ENCODE data around the gene NTN5.

Gene NTN5

GRCh38 chr19:48654299-48655059 lies 18.3 kb downstream of the NTN5 start:
- Histone ChIP-seq H3K27me3 (ENCODE audit: control insufficient read depth in 1 of 2, insufficient read depth in 2 of 2, low read length in 2 of 2) (no peaks in the 10 kb centered on the region), H3K4me3 (ENCODE audit: low read length in 2 of 2) (no peak overlapping the region), H3K36me3 (ENCODE audit: control insufficient read depth in 2 of 2, insufficient read depth in 2 of 2, low read length in 2 of 2) (no peaks in the 10 kb centered on the region), H3K4me1 (ENCODE audit: control insufficient read depth, insufficient read depth, low read length) (no peaks in the 10 kb centered on the region), H3K27ac (ENCODE audit: low read length) (no peak overlapping the region), H3K9me3 (ENCODE audit: control insufficient read depth in 2 of 2, low read length in 2 of 2) (no peaks in the 10 kb centered on the region), H3K9ac (ENCODE audit: low read length in 2 of 2) (no peak overlapping the region)

DNA sequence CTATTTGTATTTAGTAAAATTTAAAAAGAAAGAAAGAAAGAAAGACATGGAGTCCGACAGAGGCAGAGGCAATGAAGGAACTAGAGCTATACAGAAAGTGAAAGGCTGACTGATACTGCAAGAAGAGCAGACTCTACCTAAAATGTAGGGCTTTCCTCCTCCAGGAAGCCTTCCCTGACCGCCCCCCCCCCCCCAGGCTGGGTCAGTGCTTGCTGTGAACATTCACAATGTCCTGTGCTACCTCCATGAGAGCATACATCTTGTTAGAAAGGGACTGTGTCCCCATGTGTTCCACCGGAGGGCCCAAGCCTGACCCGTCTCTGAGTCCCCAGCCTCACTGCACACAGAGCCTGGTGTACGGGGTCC lies 21.2 kb downstream of the NTN5 start:
- Histone ChIP-seq H3K27ac (ENCODE audit: low read length) (no peak overlapping the region), H3K4me1 (ENCODE audit: control insufficient read depth, insufficient read depth, low read length) (no peaks in the 10 kb centered on the region), H3K36me3 (ENCODE audit: control insufficient read depth in 2 of 2, insufficient read depth in 2 of 2, low read length in 2 of 2) (no peaks in the 10 kb centered on the region), H3K4me3 (ENCODE audit: low read length in 2 of 2) (no peak overlapping the region), H3K9me3 (ENCODE audit: control insufficient read depth in 2 of 2, low read length in 2 of 2) (no peaks in the 10 kb centered on the region), H3K27me3 (ENCODE audit: control insufficient read depth in 1 of 2, insufficient read depth in 2 of 2, low read length in 2 of 2) (no peaks in the 10 kb centered on the region), H3K9ac (ENCODE audit: low read length in 2 of 2) (no peak overlapping the region)

DNA sequence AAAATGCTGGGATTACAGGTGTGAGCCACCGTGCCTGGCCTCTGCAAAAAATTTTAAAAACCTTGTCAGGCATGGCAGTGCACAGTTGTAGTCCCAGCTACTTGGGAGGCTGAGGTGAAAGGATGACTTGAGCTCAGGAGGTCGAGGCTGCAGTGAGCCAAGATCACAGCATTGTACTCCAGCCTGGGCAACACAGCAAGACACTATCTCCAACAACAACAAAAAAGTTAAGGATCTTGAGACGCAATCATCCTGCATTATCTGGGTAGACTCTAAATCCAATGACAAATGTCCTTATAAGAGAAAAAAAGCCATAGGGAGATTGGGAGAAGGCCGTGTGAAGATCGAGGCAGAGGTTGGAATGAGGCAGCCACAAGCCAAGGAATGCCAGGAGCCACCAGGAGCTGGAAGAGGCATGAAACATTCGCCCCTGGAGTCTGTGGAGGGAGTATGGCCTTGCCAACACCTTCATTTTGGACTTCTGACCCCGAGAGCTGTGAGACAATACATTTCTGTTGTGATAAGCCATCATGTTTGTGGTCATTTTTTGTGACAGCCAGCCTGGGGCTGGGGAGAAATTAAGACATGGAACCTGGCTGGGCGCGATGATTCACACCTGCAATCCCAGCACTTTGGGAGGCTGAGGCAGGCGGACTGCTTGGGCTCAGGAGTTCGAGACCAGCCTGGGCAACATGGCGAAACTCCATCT lies 21.7 kb downstream of the NTN5 start:
- Histone ChIP-seq H3K27me3 (ENCODE audit: control insufficient read depth in 1 of 2, insufficient read depth in 2 of 2, low read length in 2 of 2) (no peaks in the 10 kb centered on the region), H3K9ac (ENCODE audit: low read length in 2 of 2) (no peak overlapping the region), H3K9me3 (ENCODE audit: control insufficient read depth in 2 of 2, low read length in 2 of 2) (no peaks in the 10 kb centered on the region), H3K27ac (ENCODE audit: low read length) (no peak overlapping the region), H3K36me3 (ENCODE audit: control insufficient read depth in 2 of 2, insufficient read depth in 2 of 2, low read length in 2 of 2) (no peaks in the 10 kb centered on the region), H3K4me3 (ENCODE audit: low read length in 2 of 2) (no peak overlapping the region), H3K4me1 (ENCODE audit: control insufficient read depth, insufficient read depth, low read length) (no peaks in the 10 kb centered on the region)

DNA sequence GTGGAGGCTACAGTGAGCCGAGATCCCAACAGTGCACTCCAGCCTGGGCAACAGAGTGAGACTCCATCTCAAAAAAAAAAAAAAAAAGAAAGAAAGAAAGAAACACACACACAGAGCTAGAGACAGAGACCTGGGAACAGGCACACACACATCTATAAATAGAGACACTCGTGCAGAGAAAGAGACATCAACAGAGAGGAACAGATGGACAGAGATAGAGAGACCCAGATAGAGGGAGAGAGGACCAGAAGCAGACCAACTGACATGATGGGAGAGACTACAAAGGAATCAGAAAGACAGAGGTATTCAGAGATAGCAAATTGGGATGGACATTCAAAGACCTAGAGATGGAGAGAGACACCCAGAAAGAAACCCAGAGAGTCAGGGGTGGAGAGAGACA lies 24.7 kb downstream of the NTN5 start:
- no peak overlapping the region for H3K9ac ChIP-seq (ENCODE audit: low read length in 2 of 2)
- H3K4me1 ChIP-seq (ENCODE audit: control insufficient read depth, insufficient read depth, low read length), result peaks cover 16% of the 10 kb centered on the region
- no peak overlapping the region for H3K4me3 ChIP-seq (ENCODE audit: low read length in 2 of 2)
- no peaks in the 10 kb centered on the region for H3K36me3 ChIP-seq (ENCODE audit: control insufficient read depth in 2 of 2, insufficient read depth in 2 of 2, low read length in 2 of 2)
- no peaks in the 10 kb centered on the region for H3K27me3 ChIP-seq (ENCODE audit: control insufficient read depth in 1 of 2, insufficient read depth in 2 of 2, low read length in 2 of 2)
- no peaks in the 10 kb centered on the region for H3K9me3 ChIP-seq (ENCODE audit: control insufficient read depth in 2 of 2, low read length in 2 of 2)
- H3K27ac ChIP-seq (ENCODE audit: low read length), result no peak overlapping the region

DNA sequence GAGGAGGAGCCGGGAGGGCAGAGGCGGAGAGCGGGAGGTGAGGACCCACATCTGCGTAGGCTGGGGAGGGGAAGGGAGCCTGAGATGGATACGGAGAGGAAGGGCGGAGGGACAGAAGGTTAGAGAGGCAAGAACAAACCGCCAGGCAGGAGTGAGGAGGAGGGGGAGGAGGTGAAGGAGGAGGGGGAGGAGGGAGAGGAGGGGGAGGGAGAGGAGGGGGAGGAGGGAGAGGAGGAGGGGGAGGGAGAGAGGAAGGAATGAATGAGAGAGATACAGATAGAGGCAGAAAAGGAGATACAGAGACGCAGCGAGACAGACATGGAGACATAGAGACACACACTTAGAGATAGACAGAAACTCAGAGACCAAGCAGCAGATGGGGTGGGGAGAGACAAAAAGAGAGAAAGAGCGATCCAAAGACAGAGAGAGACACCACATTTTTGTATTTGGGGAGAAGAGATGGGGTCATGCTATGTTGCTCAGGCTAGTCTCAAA lies 26.0 kb downstream of the NTN5 start:
- Histone ChIP-seq H3K27ac (ENCODE audit: low read length) (peak overlapping the region; percentile 92), H3K4me1 (ENCODE audit: control insufficient read depth, insufficient read depth, low read length) (peaks cover 16% of the 10 kb centered on the region), H3K27me3 (ENCODE audit: control insufficient read depth in 1 of 2, insufficient read depth in 2 of 2, low read length in 2 of 2) (no peaks in the 10 kb centered on the region), H3K4me3 (ENCODE audit: low read length in 2 of 2) (peak overlapping the region in 1 of 2 donors; percentile 35), H3K9ac (ENCODE audit: low read length in 2 of 2) (peak overlapping the region in 1 of 2 donors; percentile 76), H3K9me3 (ENCODE audit: control insufficient read depth in 2 of 2, low read length in 2 of 2) (no peaks in the 10 kb centered on the region), H3K36me3 (ENCODE audit: control insufficient read depth in 2 of 2, insufficient read depth in 2 of 2, low read length in 2 of 2) (no peaks in the 10 kb centered on the region)

- H3K4me3 ChIP-seq (ENCODE audit: low read length in 2 of 2), result peak within 1 kb of the TSS; percentile 79 to 87
- no peaks in the 10 kb centered on the region for H3K9me3 ChIP-seq (ENCODE audit: control insufficient read depth in 2 of 2, low read length in 2 of 2)
- H3K4me1 ChIP-seq (ENCODE audit: control insufficient read depth, insufficient read depth, low read length), result peaks cover 16% of the 10 kb centered on the region
- no peaks in the 10 kb centered on the region for H3K27me3 ChIP-seq (ENCODE audit: control insufficient read depth in 1 of 2, insufficient read depth in 2 of 2, low read length in 2 of 2)
- no peaks in the 10 kb centered on the region for H3K36me3 ChIP-seq (ENCODE audit: control insufficient read depth in 2 of 2, insufficient read depth in 2 of 2, low read length in 2 of 2)
- peak within 1 kb of the TSS; percentile 76 for H3K9ac ChIP-seq (ENCODE audit: low read length in 2 of 2)
- H3K27ac ChIP-seq (ENCODE audit: low read length), result peak within 1 kb of the TSS; percentile 92
These were observed 26.7 kb downstream of the NTN5 start, which contains the start of gene CA11 for GRCh38 chr19:48646001-48646721. Gene CA11, minus strand, starts transcription at chr19:48646187. Its CDS starts 555 bp downstream, at chr19:48645632.

DNA sequence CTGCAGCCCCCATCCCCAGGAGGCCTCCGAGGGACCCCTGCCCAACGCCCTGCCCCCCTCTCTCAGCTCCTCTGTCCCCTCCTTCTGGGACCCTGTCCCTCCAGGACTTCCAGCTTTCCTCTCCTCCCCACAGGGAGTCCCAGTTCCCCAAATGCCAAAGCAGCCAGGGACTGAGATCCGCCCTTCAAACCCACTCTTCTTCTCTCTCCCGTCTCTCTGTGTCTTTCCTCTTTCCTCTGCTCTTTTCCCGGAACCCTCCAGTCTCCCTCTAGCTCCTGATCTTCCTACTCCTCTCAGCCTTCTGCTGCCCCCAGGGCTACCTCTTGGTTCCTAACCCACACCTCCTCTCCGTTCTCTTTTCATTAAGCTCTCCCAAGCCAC lies 27.2 kb downstream of the NTN5 start:
- no peaks in the 10 kb centered on the region for H3K9me3 ChIP-seq (ENCODE audit: control insufficient read depth in 2 of 2, low read length in 2 of 2)
- peak overlapping the region; percentile 76 for H3K9ac ChIP-seq (ENCODE audit: low read length in 2 of 2)
- H3K4me1 ChIP-seq (ENCODE audit: control insufficient read depth, insufficient read depth, low read length), result peaks cover 16% of the 10 kb centered on the region
- peak overlapping the region; percentile 92 for H3K27ac ChIP-seq (ENCODE audit: low read length)
- peak overlapping the region; percentile 79 to 87 for H3K4me3 ChIP-seq (ENCODE audit: low read length in 2 of 2)
- no peaks in the 10 kb centered on the region for H3K36me3 ChIP-seq (ENCODE audit: control insufficient read depth in 2 of 2, insufficient read depth in 2 of 2, low read length in 2 of 2)
- no peaks in the 10 kb centered on the region for H3K27me3 ChIP-seq (ENCODE audit: control insufficient read depth in 1 of 2, insufficient read depth in 2 of 2, low read length in 2 of 2)

DNA sequence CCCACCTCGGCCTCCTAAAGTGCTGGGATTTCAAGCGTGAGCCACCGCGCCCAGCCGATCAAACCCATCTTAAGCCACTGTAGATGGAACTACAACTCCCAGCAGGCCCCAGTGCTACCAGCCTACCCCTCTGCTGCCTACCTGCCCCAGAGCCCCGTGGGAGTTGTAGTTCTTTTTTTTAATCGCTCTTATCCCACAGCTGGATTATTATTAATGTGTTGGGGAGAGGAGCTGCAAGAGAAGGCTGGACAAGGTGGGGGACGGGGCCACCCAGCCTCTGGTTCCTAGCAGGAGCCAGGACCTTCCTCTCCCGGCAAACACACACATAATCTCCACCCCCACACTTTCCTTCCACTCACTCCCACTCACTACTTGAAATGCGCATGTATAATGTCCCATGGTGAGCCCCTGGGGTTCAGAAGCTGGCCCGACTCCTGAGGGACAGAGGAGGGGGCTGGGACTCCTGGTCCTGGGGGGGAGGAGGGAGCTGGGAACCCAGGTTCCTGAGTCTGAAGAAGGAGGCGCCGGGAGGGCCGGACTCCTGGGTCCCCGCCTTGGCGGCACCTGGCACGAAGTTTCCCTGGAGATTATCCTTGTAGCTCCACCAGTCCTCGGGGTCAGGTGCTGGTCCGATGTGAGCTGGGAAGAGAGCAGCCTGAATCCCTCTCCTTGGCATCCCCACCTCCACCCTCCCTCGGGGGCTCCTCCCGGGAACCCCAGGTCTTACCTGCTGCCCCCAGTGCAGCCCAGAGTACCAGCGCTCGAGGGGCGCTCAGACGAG lies 27.8 kb downstream of the NTN5 start:
- Histone ChIP-seq H3K4me1 (ENCODE audit: control insufficient read depth, insufficient read depth, low read length) (peaks cover 16% of the 10 kb centered on the region), H3K9ac (ENCODE audit: low read length in 2 of 2) (peak overlapping the region; percentile 76)

GRCh38 chr19:48644355-48644754 lies 28.5 kb downstream of the NTN5 start:
- H3K4me1 ChIP-seq (ENCODE audit: control insufficient read depth, insufficient read depth, low read length), result peaks cover 19% of the 10 kb centered on the region
- H3K27me3 ChIP-seq (ENCODE audit: control insufficient read depth in 1 of 2, insufficient read depth in 2 of 2, low read length in 2 of 2), result no peaks in the 10 kb centered on the region
- H3K36me3 ChIP-seq (ENCODE audit: control insufficient read depth in 2 of 2, insufficient read depth in 2 of 2, low read length in 2 of 2), result no peaks in the 10 kb centered on the region
- H3K4me3 ChIP-seq (ENCODE audit: low read length in 2 of 2), result peak overlapping the region; percentile 79 to 87
- H3K9me3 ChIP-seq (ENCODE audit: control insufficient read depth in 2 of 2, low read length in 2 of 2), result no peaks in the 10 kb centered on the region
- H3K9ac ChIP-seq (ENCODE audit: low read length in 2 of 2), result peak overlapping the region; percentile 32 to 36
- H3K27ac ChIP-seq (ENCODE audit: low read length), result no peak overlapping the region

More for the DNA sequence above, 27.8 kb downstream of the NTN5 start:
- peak overlapping the region; percentile 79 to 87 for H3K4me3 ChIP-seq (ENCODE audit: low read length in 2 of 2)
- H3K36me3 ChIP-seq (ENCODE audit: control insufficient read depth in 2 of 2, insufficient read depth in 2 of 2, low read length in 2 of 2), result no peaks in the 10 kb centered on the region
- H3K27me3 ChIP-seq (ENCODE audit: control insufficient read depth in 1 of 2, insufficient read depth in 2 of 2, low read length in 2 of 2), result no peaks in the 10 kb centered on the region
- peak overlapping the region; percentile 92 for H3K27ac ChIP-seq (ENCODE audit: low read length)
- H3K9me3 ChIP-seq (ENCODE audit: control insufficient read depth in 2 of 2, low read length in 2 of 2), result no peaks in the 10 kb centered on the region

GRCh38 chr19:48642862-48643261 lies 30.0 kb downstream of the NTN5 start:
- no peak overlapping the region for H3K9ac ChIP-seq (ENCODE audit: low read length in 2 of 2)
- no peaks in the 10 kb centered on the region for H3K27me3 ChIP-seq (ENCODE audit: control insufficient read depth in 1 of 2, insufficient read depth in 2 of 2, low read length in 2 of 2)
- no peaks in the 10 kb centered on the region for H3K9me3 ChIP-seq (ENCODE audit: control insufficient read depth in 2 of 2, low read length in 2 of 2)
- H3K36me3 ChIP-seq (ENCODE audit: control insufficient read depth in 2 of 2, insufficient read depth in 2 of 2, low read length in 2 of 2), result no peaks in the 10 kb centered on the region
- H3K27ac ChIP-seq (ENCODE audit: low read length), result no peak overlapping the region
- H3K4me3 ChIP-seq (ENCODE audit: low read length in 2 of 2), result no peak overlapping the region
- peaks cover 26% of the 10 kb centered on the region for H3K4me1 ChIP-seq (ENCODE audit: control insufficient read depth, insufficient read depth, low read length)
